HG02981 (cell line): Measurements from ENCODE around the gene AWAT1.
"Not testable (repeated sequence)": the region's sequence is repeated elsewhere in the genome, so short reads cannot be mapped to it uniquely, and the experiment has no call there.

Experiments used
- ATAC-seq: cut with Tn5 transposase; IDR thresholded peaks from one replicate; pipeline ENCODE4 v1.9.1; 2021; ENCODE audit warnings: mild to moderate bottlenecking, moderate library complexity; ENCODE audit not compliant: unreplicated experiment

Gene AWAT1

GRCh38 chrX:70234355-70234754 lies at the start of gene AWAT1:
TSS of gene AWAT1 (plus strand) at chrX:70234655. CDS start at chrX:70234696, 41 bp downstream.
- ATAC-seq = no peak

GRCh38 chrX:70190225-70190624 lies 44.2 kb upstream of the AWAT1 start:
- ATAC-seq = no peak

GRCh38 chrX:70196961-70197720 lies 37.3 kb upstream of the AWAT1 start:
- peak; percentile 75 for ATAC-seq

- no peak for ATAC-seq
Measured at GRCh38 chrX:70201732-70202131, 32.7 kb upstream of the AWAT1 start.

- ATAC-seq = no peak
Measured at GRCh38 chrX:70208479-70208878, 26.0 kb upstream of the AWAT1 start.

- ATAC-seq = not testable (repeated sequence)
Measured at GRCh38 chrX:70209570-70209969, 24.9 kb upstream of the AWAT1 start.

- no peak for ATAC-seq
Measured at GRCh38 chrX:70219938-70220764, 14.3 kb upstream of the AWAT1 start.

- ATAC-seq = no peak
Measured at GRCh38 chrX:70226048-70226447, 8.4 kb upstream of the AWAT1 start.

- no peak for ATAC-seq
Measured at GRCh38 chrX:70226687-70227086, 7.8 kb upstream of the AWAT1 start.

- no peak for ATAC-seq
Measured at GRCh38 chrX:70231666-70232065, 2.8 kb upstream of the AWAT1 start.

GRCh38 chrX:70240751-70241150 lies 6.3 kb downstream of the AWAT1 start:
- no peak for ATAC-seq

GRCh38 chrX:70241501-70241900 lies 7.0 kb downstream of the AWAT1 start:
- no peak for ATAC-seq

GRCh38 chrX:70243601-70244000 lies 9.1 kb downstream of the AWAT1 start:
- not testable (repeated sequence) for ATAC-seq

GRCh38 chrX:70244881-70245280 lies 10.4 kb downstream of the AWAT1 start:
- ATAC-seq = no peak

- ATAC-seq = no peak
Measured at GRCh38 chrX:70247252-70247651, 12.8 kb downstream of the AWAT1 start.

- no peak for ATAC-seq
Measured at GRCh38 chrX:70252491-70252890, 18.0 kb downstream of the AWAT1 start.

- ATAC-seq = no peak
Measured at GRCh38 chrX:70253377-70254062, 19.1 kb downstream of the AWAT1 start.

GRCh38 chrX:70254063-70254400 lies 19.6 kb downstream of the AWAT1 start:
- no peak for ATAC-seq

- ATAC-seq = no peak
Measured at GRCh38 chrX:70254909-70255308, 20.5 kb downstream of the AWAT1 start.

GRCh38 chrX:70255452-70255851 lies 21.0 kb downstream of the AWAT1 start:
- no peak for ATAC-seq

GRCh38 chrX:70257423-70258288 lies 23.2 kb downstream of the AWAT1 start:
- ATAC-seq = no peak
